Activated CD4-positive, alpha-beta T cell treated with anti-CD3 and anti-CD28 coated beads for 24 hours (primary cell): ENCODE measurements around the gene CRADD.

Experiments used
- DNase-seq, 2 donors: peaks; one replicate each; pipeline ENCODE4 v3.0.0-alpha.2; 2020; ENCODE audit warnings: low read depth in 2 of 2

The CRADD gene

DNA sequence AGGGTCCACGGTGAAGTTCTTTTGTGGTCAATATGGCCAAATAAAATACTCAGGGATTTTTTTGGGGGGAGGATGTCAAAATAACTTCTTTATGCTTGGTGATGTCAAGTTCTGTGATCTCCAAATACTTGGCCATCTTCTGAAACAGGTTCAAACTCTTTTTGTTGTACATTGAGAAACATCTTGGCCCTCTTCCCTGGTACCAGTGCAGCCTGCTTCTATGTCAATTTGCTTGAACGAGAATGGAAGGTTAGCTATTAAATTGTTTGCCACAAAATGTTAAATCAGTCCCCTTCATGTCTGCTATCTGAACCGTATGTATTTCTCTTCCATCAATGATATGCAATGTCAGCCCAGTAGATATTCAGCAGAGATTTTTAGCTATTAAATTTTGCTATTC, 6.1 kb upstream of the CRADD start:
- no peak for DNase-seq

GRCh38 chr12:93673084-93673483, 4.1 kb upstream of the CRADD start:
- no peak for DNase-seq

DNA sequence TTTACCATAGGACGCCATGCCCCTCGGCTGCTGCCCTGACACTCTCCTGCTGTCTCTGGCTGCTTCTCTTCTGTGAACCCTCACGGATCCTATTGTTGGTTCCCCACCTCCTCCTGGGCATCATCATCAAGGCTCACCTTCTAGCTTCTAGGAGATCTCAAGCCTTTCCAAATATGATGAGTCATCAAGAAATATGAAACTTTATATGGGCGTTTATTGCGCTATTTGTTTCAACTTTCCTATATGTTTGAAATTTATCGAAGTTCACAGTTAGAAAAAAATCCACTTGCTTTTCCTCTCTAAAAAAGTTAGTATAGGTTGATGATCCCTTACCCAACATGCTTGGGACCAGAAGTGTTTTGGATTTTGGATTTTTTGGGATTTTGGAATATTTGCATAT, 2.8 kb upstream of the CRADD start:
- DNase-seq = no peak

GRCh38 chr12:93676408-93677194, 574 bp upstream of the CRADD start:
- no peak for DNase-seq

DNA sequence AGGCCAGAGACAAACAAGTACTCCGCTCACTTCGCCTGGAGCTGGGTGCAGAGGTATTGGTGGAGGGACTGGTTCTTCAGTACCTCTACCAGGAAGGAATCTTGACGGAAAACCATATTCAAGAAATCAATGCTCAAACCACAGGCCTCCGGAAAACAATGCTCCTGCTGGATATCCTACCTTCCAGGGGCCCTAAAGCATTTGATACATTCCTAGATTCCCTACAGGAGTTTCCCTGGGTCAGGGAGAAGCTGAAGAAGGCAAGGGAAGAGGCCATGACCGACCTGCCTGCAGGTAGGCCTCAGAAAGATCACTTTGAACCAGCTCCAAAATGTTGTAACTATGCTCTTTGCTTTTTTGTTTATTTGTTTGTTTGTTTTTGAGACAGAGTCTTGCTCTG, 1.6 kb downstream of the CRADD start:
- DNase-seq = no peak

DNA sequence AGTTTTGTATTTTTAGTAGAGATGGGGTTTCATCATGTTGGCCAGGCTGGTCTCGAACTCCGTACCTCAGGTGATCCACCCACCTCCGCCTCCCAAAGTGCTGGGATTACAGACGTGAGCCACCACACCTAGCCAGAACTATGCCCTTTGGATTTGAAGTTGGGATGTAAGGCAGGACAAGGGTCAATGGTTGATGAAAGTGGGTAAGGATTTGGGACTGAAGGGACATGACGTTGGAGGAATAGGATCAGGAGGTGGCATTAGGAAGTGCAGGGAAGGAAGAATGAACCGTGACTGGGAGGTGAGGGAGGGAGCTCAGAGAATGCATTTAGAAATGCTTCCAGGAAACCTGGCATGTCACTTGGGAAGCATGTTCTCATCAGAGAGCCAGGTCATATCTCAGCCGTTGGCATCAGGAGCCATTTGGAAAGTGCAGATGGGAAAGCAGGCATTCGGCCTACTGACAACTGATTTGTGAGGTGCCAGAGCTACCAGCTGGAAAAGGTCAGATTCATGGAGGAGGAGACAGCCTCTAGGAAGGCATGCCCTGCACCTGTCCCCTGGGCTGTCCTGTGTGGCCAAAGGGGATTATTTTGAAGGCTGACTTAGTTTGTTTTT, 2.2 kb downstream of the CRADD start:
- no peak for DNase-seq

DNA sequence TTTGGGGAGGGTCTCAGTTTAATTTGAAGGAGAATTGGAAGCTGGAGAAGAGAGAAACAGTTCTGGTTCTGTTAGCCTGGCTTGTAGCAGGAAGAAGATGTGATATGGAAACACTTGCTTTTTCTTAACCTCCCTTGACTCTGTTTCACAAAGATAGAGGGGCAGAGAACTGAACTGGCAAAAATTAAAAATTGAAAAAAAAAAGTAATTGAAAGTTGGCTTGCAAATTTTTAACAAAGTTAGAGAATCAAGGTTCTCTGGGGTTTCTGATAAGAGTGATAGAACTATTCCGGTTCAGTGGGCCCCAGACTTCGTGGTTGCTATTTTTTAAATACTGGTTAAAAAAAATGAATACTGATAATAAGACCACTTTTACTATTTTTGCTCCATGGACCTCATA, 2.8 kb downstream of the CRADD start:
- no peak for DNase-seq

DNA sequence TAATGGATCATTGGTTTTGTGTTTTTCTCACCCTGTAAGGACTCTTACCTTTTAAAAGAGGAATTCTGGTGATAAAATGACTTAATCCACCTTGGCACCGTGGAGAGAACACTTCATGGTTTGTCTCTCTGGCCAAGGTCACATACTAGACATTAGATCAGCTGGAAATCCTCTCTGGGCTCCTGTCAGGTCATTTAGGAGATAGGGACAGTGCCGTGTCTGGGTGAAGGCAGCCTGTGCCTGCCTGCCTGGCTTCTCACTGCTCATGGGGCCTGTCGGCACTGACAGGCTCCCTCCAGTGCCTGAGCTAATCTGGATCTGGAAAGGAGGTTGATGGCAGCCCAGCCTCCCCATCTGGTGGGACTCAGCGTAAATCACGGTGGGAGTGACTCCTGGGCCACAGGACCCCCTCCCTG, 5.7 kb downstream of the CRADD start:
- DNase-seq = no peak

GRCh38 chr12:93683410-93683809, 6.2 kb downstream of the CRADD start:
- no peak for DNase-seq

DNA sequence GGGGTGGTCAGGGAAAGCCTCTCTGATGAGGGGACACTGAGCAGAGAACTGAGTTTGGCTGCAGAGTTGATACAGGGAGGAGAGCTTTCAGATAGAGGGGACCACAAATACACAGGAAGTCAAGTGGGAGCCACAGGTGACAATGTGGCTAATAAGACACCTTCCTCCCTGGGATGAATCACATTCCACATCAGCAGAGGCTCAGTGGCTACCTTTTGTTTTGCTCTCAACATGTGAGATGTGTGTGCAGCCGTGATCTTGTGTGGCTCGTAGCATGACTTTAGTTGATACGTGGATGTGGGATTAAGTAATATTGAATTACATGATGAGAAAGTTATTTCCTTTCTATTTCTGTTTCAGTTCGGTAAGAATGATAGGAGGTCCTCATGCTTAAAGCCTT, 7.5 kb downstream of the CRADD start:
- no peak for DNase-seq

GRCh38 chr12:93686572-93687356, 9.6 kb downstream of the CRADD start:
- DNase-seq = no peak

DNA sequence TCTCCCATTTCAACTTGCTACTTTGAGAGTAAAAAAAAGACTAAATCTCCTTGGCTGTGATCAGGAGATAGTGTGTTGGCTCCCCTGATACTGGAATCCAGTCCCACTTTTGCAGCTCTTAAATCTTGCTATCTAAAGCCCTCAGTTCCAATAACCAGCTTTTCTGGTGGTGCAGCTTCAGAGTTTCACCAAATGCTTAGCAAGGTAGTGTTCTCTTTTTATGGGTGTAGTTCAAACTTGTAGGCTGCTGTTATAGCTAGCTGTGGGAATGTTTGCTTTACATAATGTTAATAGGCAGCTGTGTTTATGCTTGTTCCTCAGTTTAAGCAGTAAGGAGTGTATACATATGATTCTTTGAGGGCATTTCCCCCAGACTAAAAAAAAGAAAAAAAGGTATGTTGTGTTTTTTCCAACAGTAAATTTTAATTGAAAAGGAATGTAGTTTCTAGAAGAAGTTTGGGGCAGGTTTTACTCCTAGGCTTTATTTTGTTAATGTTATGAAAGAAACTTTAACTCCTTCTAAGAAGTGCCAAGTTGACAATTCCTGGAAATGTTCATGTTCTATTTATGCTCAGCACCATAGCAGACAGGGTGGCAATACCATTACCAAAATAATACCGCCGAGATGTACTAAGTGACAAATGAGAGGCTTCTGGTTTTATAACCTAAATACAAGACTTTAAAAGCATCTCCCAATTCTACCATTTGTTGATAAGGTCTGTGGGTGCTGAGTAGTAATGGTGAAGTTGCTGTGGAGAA, 12.1 kb downstream of the CRADD start:
- DNase-seq = no peak

DNA sequence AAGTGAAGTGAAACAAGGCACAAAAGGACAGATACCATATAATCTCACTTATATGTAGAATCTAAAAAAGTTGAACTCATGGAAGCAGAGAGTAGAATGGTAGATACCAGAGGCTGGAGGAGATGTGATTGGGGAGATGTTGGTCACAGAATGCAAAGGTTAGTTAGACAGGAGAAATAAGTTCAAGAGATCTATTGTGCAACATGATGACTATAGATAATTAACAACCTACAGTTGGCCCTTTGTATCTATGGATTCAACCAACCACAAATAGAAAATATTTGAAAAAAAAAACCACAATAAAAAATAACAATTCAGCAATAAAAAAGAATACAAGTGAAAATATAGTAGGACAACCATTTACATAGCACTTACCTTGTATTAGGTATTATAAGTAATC, 19.3 kb downstream of the CRADD start:
- no peak for DNase-seq

GRCh38 chr12:93698307-93699092, 21.3 kb downstream of the CRADD start:
- no peak for DNase-seq

GRCh38 chr12:93699271-93700145, 22.3 kb downstream of the CRADD start:
- no peak for DNase-seq

- no peak for DNase-seq
Measured at GRCh38 chr12:93702707-93703315, 25.6 kb downstream of the CRADD start.

GRCh38 chr12:93704122-93704521, 26.9 kb downstream of the CRADD start:
- no peak for DNase-seq

- no peak for DNase-seq
Measured at GRCh38 chr12:93704625-93705024, 27.4 kb downstream of the CRADD start.

- no peak for DNase-seq
Measured at GRCh38 chr12:93705237-93705636, 28.1 kb downstream of the CRADD start.

GRCh38 chr12:93706387-93706786, 29.2 kb downstream of the CRADD start:
- DNase-seq = no peak
